Natural killer cell (primary cell): Measurements from ENCODE around the gene NOL3. TPM values are rescaled to one million over a fixed set of nuclear protein-coding genes. Genes with fewer than 3 reads are reported as not detected.
A peak's percentile ranks its signal among the peaks of the same experiment; 100 is the strongest.

Experiments
- ATAC-seq, 3 donors: fragments of 150-1000 bp in 2 of 3; fragments of 200-7000 bp in 1 of 3; cut with Tn5 transposase; 1 replicate in 1 of 3; 2 replicates in 2 of 3; pipeline ENCODE4 v1.10.0; 2021; ENCODE audit warnings: mild to moderate bottlenecking in 2 of 3, moderate library complexity in 2 of 3
- DNase-seq, 2 donors: peaks; one replicate each; pipeline versions ENCODE4 v3.0.0 to v3.0.0-alpha.2; 2013 to 2021; ENCODE audit warnings: mixed read lengths in 1 of 2
- H3K27ac ChIP-seq: one replicate; pipeline ENCODE4 v1.5.1; 2013; ENCODE audit warnings: mild to moderate bottlenecking, low read length
- H3K27me3 ChIP-seq: one replicate; pipeline ENCODE4 v1.6.1; 2013; ENCODE audit warnings: low read length; ENCODE audit not compliant: control insufficient read depth, insufficient read depth
- H3K36me3 ChIP-seq: one replicate; pipeline ENCODE4 v1.6.1; 2013; ENCODE audit warnings: low read length; ENCODE audit not compliant: control insufficient read depth, insufficient read depth
- H3K4me1 ChIP-seq: one replicate; pipeline ENCODE4 v1.6.1; 2013; ENCODE audit warnings: low read length; ENCODE audit not compliant: control insufficient read depth, insufficient read depth
- H3K4me3 ChIP-seq: one replicate; pipeline ENCODE4 v1.5.1; 2013; ENCODE audit warnings: low read length
- H3K9me3 ChIP-seq: one replicate; pipeline ENCODE4 v1.6.1; 2013; ENCODE audit warnings: low read length; ENCODE audit not compliant: control insufficient read depth, insufficient read depth
- H3K27ac Mint-ChIP-seq, 2 donors: one replicate each; pipeline ENCODE4 v1.8.0; 2022; ENCODE audit warnings: mild to moderate bottlenecking in 2 of 2, mixed read lengths in 2 of 2, moderate library complexity in 1 of 2
- H3K27me3 Mint-ChIP-seq, 2 donors: one replicate each; pipeline ENCODE4 v1.8.0; 2022; ENCODE audit warnings: low read depth in 2 of 2, mixed read lengths in 2 of 2
- H3K36me3 Mint-ChIP-seq: one replicate; pipeline ENCODE4 v1.8.0; 2022; ENCODE audit warnings: mixed read lengths
- H3K4me1 Mint-ChIP-seq, 2 donors: one replicate each; pipeline ENCODE4 v1.8.0; 2022; ENCODE audit warnings: mixed read lengths in 2 of 2
- H3K4me3 Mint-ChIP-seq: one replicate; pipeline ENCODE4 v1.8.0; 2022; ENCODE audit warnings: mild to moderate bottlenecking, moderate library complexity, mixed read lengths
- H3K9me3 Mint-ChIP-seq, 2 donors: one replicate each; pipeline ENCODE4 v1.8.0; 2022; ENCODE audit warnings: mixed read lengths in 2 of 2
- WGBS: methylation state at CpG from one replicate; pipeline ENCODE4 v1.1.7; 2013; ENCODE audit warnings: missing lambda C conversion rate; ENCODE audit not compliant: insufficient coverage; 5-methylcytosine and 5-hydroxymethylcytosine counted together
- intact Hi-C: fragments of 100-400 bp; cut with micrococcal nuclease; formaldehyde crosslinking; loops from one replicate; pipeline ENCODE4 v1.14.2; 2022
- total RNA-seq, 4 donors: library from RNA; stranded (reverse); fragments of 120-200 nt in 1 of 4; gene quantifications; one replicate each; pipeline versions ENCODE4 v1.2.3 to v1.2.4, GENCODE V29; 2013 to 2022
- TF ChIP-seq, protein P1 (sequence below): fragments of 200-600 bp; IDR thresholded peaks from one replicate; pipeline ENCODE4 v1.8.0; 2022; ENCODE audit warnings: antibody characterized with exemption

NOL3 gene
- total RNA-seq, 3 donors from 2014 or later (not counting 1 experiment from before 2014, with no cell fraction given) = 0.88 to 1.3 (median 1.3) TPM

DNA sequence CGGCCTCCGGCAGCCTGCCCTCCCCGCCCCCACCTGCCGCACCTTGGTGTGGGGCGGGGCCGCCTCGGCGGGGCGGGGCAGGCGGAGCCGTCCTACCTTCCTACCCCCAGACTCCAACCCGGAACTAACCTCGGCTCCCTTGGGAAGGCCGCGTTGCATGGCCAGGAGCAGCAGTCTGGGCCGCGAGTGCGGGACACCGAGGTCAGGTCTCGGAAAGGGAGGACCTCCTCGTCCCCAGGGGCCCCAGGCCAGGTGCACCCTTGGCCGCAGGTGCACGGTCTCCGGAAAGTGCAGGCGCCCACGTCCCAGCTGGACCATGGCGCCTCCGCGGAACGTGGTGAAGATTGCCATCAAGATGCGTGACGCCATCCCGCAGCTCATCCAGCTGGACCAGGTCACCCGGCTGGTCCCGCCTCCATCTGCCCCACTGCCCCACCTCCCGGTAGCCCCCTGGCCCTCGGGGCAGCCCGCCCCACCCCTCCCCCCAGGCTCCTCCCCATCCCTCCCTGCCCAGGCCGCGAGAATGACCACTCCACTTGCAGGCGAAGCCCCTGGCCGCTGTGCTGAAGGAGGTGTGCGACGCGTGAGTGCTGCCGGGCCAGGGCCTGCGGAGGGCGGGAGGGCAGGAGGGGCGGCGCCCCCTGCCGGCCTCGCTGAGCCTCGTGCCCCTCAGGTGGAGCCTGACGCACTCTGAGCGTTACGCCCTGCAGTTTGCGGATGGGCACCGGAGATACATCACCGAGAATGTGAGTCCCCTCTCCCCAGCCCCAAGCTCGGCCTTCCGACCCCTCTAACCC lies 28.9 kb downstream of the NOL3 start, which contains the start of gene ELMO3:
Gene ELMO3 (plus strand): TSS at position 121 of the 797 bp plus-strand sequence. CDS start 196 bp downstream, at position 317.
- H3K4me1 ChIP-seq = no peaks in the 10 kb centered on the region
- no peak within 1 kb of the TSS for H3K27ac ChIP-seq
- no peaks in the 10 kb centered on the region for H3K9me3 Mint-ChIP-seq
- H3K36me3 Mint-ChIP-seq = peaks cover 14% of the 10 kb centered on the region
- WGBS = 90% methylated on average over 58 of the region's 61 CpGs
- ATAC-seq (peak in 1 of 3 donors; percentile 47), DNase-seq (no peak)
- peaks cover 66% of the 10 kb centered on the region for H3K36me3 ChIP-seq
- no peaks in the 10 kb centered on the region for H3K27me3 ChIP-seq
- no peaks in the 10 kb centered on the region for H3K9me3 ChIP-seq
- intact Hi-C loops = no loop called here
- no peak within 1 kb of the TSS for H3K4me3 Mint-ChIP-seq
- TF ChIP-seq, protein P1, sequence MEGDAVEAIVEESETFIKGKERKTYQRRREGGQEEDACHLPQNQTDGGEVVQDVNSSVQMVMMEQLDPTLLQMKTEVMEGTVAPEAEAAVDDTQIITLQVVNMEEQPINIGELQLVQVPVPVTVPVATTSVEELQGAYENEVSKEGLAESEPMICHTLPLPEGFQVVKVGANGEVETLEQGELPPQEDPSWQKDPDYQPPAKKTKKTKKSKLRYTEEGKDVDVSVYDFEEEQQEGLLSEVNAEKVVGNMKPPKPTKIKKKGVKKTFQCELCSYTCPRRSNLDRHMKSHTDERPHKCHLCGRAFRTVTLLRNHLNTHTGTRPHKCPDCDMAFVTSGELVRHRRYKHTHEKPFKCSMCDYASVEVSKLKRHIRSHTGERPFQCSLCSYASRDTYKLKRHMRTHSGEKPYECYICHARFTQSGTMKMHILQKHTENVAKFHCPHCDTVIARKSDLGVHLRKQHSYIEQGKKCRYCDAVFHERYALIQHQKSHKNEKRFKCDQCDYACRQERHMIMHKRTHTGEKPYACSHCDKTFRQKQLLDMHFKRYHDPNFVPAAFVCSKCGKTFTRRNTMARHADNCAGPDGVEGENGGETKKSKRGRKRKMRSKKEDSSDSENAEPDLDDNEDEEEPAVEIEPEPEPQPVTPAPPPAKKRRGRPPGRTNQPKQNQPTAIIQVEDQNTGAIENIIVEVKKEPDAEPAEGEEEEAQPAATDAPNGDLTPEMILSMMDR = no peak
- peaks cover 16 to 22% of the 10 kb centered on the region in 2 donors for H3K4me1 Mint-ChIP-seq
- no peak within 1 kb of the TSS for H3K4me3 ChIP-seq
- H3K27ac Mint-ChIP-seq = peak within 1 kb of the TSS in 1 of 2 donors; percentile 40
- H3K27me3 Mint-ChIP-seq = no peaks in the 10 kb centered on the region

DNA sequence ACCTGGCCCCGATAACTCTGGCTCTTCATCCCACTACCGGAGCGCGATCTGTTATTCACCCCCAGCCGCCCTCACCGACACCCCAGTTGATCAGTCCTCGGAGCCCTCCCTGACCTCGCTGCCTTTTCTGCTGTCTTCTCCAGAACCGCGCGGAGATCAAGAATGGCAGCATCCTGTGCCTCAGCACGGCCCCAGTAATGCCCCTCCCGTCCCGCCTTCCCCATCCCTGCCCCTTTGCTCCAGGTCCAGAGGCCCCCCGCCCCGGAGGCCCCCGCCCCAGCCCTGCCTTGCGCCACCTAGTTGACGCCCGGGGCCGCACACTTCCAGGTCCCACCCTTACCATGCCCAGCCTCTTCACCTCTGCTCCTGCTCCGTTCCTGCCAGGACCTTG lies 29.5 kb downstream of the NOL3 start:
- Mint-ChIP-seq H3K27ac (no peak overlapping the region), H3K27me3 (no peaks in the 10 kb centered on the region), H3K4me3 (no peak overlapping the region), H3K36me3 (peaks cover 14% of the 10 kb centered on the region), H3K4me1 (peaks cover 16 to 17% of the 10 kb centered on the region in 2 donors), H3K9me3 (no peaks in the 10 kb centered on the region)
- Histone ChIP-seq H3K36me3 (peaks cover 63% of the 10 kb centered on the region), H3K4me1 (no peaks in the 10 kb centered on the region), H3K27ac (no peak overlapping the region), H3K9me3 (no peaks in the 10 kb centered on the region), H3K27me3 (no peaks in the 10 kb centered on the region), H3K4me3 (no peak overlapping the region)
- 86% methylated on average over 19 of the region's 22 CpGs for WGBS
- ATAC-seq (peak in 1 of 3 donors; percentile 14), DNase-seq (no peak)
- TF ChIP-seq, protein P1 = no peak
- intact Hi-C loops = no loop called here

DNA sequence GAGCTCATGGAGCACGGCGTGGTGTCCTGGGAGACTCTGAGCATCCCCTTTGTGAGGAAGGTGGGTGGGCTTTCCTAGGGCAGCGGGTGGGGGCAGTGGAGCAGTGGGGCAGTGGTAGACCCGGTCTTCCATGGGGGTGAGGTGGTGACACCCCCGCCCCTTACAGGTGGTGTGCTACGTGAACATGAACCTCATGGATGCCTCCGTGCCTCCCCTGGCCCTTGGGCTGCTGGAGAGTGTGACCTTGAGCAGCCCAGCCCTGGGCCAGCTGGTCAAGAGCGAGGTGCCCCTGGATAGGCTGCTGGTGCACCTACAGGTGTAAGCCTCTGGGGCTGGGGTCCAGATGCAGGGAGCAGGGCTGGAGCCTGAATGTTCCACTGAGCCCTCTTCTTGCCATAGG lies 30.2 kb downstream of the NOL3 start:
- Histone ChIP-seq H3K4me1 (no peaks in the 10 kb centered on the region), H3K4me3 (no peak overlapping the region), H3K9me3 (no peaks in the 10 kb centered on the region), H3K36me3 (peaks cover 56% of the 10 kb centered on the region), H3K27me3 (no peaks in the 10 kb centered on the region), H3K27ac (no peak overlapping the region)
- Mint-ChIP-seq H3K9me3 (no peaks in the 10 kb centered on the region), H3K4me3 (no peak overlapping the region), H3K36me3 (peaks cover 14% of the 10 kb centered on the region), H3K4me1 (peaks cover 15 to 16% of the 10 kb centered on the region in 2 donors), H3K27me3 (no peaks in the 10 kb centered on the region), H3K27ac (no peak overlapping the region)
- no peak for DNase-seq
- 96% methylated on average over 8 of the region's 8 CpGs for WGBS
- intact Hi-C loops = no loop called here
- TF ChIP-seq, protein P1 = no peak
- ATAC-seq = no peak
